GM21529 (cell line): ENCODE results near the gene SNAI3.
A peak's percentile ranks its signal among the peaks of the same experiment; 100 is the strongest.
"Not testable (repeated sequence)": the region's sequence is repeated elsewhere in the genome, so short reads cannot be mapped to it uniquely, and the experiment has no call there.

Source experiments
- ATAC-seq: cut with Tn5 transposase; IDR thresholded peaks from one replicate; pipeline ENCODE4 v1.9.1; 2021; ENCODE audit not compliant: unreplicated experiment

The SNAI3 gene

GRCh38 chr16:88671806-88672205 lies 14.5 kb downstream of the SNAI3 start:
- ATAC-seq, result no peak

- ATAC-seq, result no peak
Measured at GRCh38 chr16:88669980-88670379, 16.3 kb downstream of the SNAI3 start.

- not testable (repeated sequence) for ATAC-seq
Measured at GRCh38 chr16:88669493-88669892, 16.8 kb downstream of the SNAI3 start.

- no peak for ATAC-seq
Measured at GRCh38 chr16:88667461-88667860, 18.8 kb downstream of the SNAI3 start.

- ATAC-seq, result no peak
Measured at GRCh38 chr16:88665570-88665969, 20.7 kb downstream of the SNAI3 start.

GRCh38 chr16:88665148-88665547 lies 21.2 kb downstream of the SNAI3 start:
- ATAC-seq, result no peak

- ATAC-seq, result peak; percentile 97
Measured at GRCh38 chr16:88662843-88663606, 23.3 kb downstream of the SNAI3 start, which contains the start of gene MVD. MVD (minus strand) TSS chr16:88663091; CDS start chr16:88663080, 11 bp downstream.

GRCh38 chr16:88662222-88662842 lies 24.0 kb downstream of the SNAI3 start:
- ATAC-seq, result peak; percentile 2

GRCh38 chr16:88661468-88661867 lies 24.8 kb downstream of the SNAI3 start:
- ATAC-seq, result no peak

GRCh38 chr16:88659160-88659559 lies 27.1 kb downstream of the SNAI3 start:
- ATAC-seq, result no peak

GRCh38 chr16:88658714-88659113 lies 27.6 kb downstream of the SNAI3 start:
- ATAC-seq, result no peak

GRCh38 chr16:88657371-88657770 lies 28.9 kb downstream of the SNAI3 start:
- ATAC-seq, result no peak

- ATAC-seq, result no peak
Measured at GRCh38 chr16:88656291-88656980, 29.9 kb downstream of the SNAI3 start.

GRCh38 chr16:88655733-88656281 lies 30.5 kb downstream of the SNAI3 start:
- no peak for ATAC-seq

- no peak for ATAC-seq
Measured at GRCh38 chr16:88655053-88655732, 31.1 kb downstream of the SNAI3 start.

GRCh38 chr16:88654363-88655052 lies 31.8 kb downstream of the SNAI3 start:
- no peak for ATAC-seq

GRCh38 chr16:88653596-88654362 lies 32.5 kb downstream of the SNAI3 start:
- ATAC-seq, result no peak

GRCh38 chr16:88653101-88653500 lies 33.2 kb downstream of the SNAI3 start:
- ATAC-seq, result no peak

- no peak for ATAC-seq
Measured at GRCh38 chr16:88652762-88653063, 33.6 kb downstream of the SNAI3 start.
